HG03175 (cell line): ENCODE measurements around the gene UBAC2.

Source experiments
- ATAC-seq: cut with Tn5 transposase; IDR thresholded peaks from one replicate; pipeline ENCODE4 v1.9.1; 2021; ENCODE audit warnings: mild to moderate bottlenecking, moderate library complexity; ENCODE audit not compliant: unreplicated experiment

Gene UBAC2

DNA sequence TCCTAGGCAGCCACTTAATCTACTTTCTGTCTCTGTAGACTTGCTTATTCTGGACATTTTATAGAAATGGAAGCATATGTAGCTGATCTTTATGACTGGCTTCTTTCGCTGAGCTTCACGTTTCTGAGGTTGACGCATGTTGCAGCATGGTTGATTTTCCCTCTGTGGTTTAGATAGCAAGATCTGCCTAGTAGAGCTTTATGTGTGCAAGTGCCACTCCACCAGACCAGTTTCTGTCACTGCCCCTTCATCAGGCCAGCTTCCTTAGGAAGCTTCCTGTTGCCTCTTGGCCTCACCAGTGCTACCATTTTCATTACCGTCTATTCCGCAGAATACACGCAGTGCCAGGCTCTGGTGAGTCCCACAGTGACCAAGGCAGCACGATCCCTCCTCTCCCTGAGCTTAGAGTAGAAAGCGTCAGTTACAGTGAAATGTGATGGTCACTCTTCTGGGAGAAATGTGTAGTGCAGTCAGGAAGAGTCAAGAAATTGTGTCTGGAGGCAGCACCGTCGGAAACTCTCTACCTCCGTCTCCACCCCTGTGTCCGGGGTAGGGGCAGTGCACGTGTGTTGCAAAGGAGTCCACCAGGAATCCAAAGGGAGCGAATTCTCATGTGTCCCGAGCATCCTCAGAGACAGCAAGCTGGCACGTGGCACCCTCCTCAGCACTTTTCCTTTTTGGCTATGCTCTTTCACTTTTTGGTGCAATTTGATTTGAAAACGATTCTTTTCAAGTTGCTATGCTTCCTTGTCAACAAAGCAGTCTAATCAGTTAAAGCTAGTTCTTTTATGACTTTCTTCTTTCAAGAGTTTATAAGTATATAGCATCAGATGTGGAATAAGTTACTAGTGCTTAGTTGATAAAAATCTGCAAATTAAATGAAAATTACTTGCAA lies 151.9 kb downstream of the UBAC2 start:
- no peak for ATAC-seq

DNA sequence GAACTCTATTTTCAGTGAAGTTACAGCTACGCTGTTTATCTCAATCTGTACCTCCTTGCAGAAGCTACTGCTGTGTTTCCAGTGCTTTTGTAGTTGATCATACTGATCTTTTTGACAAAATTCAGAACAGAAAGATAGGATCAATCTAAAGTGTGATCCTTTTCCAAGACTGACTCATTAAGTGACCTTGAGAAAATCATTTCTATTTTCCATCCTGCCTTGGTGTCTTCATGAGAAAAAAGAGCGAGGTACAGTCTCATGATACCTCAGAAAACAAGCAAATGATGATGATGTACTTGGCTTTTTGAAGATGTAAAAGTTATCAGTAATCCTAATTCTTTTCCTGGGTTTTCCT lies 152.6 kb downstream of the UBAC2 start:
- ATAC-seq, result no peak

DNA sequence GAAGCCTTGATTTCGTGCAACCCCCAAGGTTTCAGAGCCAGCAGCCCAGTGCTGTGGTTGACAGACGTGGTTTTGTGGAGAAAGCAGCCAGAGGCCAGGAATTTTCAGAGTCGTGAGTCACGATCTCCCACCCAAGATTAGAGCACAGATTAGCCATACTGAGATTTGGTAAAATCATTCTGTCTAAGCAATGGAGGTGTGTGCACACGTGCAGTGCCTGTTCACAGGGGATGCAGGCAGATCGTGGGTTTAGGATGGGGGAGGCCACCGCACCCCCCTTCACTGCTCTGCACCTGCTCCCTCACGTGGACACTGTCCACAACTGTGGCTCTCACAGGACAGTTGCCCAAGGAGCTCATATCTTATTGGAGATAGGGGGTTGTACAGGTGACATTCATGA lies 153.2 kb downstream of the UBAC2 start:
- no peak for ATAC-seq

DNA sequence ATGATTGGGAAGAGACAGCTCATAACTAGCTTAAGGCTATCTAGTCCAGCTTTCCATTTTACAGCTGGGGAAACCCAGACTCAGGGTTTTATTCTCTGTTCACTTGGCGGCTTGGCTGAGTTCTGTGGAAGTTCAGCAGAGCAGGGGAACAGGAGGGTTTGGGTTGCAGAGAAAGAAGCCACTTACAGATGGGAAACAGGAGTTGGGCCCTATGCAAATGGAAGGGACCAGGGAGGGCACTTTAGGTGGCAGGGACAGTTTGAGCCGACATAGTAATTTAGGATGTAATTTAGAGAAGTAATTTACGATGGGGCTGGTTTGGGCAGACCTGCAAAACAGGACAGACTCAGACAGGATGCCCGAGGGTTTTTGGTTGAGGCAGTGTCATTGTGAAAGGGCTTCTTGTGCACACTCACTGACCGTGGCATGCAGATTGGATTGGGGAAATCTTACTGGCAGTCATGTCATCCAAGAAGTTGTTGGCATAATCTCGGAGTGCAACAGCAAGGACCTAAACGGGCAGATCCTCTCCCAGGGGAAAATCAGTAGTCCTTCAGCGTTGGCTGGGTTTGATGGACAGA lies 153.8 kb downstream of the UBAC2 start:
- ATAC-seq, result peak; percentile 16

DNA sequence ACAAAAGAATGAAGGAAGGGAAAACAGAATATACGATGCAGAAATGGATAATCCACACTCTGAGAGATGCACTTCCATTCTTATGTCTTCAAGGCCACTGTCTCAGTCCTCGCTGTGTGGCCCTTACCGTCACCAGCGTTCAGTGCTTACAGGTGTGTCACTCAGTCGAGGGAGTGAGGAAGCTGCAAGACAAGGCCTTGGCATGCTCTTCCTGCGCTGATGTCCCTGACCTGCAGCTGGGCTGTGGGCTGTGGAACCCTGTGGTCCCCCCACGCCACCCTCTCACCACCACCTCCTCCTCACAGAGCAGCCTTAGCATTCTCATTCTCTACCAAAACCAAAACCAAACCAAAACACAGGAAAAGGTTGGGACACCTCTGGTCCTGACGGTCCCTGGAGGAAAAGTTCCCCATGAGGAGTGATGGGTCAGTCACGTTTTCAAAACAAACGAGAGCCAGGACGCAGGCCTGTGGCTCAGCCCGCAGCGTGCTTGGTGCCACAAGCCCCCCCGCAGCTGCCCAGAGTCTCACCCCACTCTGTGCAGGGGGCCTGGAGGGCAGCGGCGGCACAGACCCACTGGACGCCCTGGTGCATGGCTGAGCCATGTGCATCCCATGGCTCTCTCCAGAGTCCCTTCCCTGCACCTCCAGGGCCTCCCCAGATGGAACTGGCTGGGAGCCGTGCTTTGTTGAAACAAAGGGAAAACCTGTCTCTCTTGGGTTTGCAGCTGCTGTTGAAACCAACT lies 154.8 kb downstream of the UBAC2 start:
- no peak for ATAC-seq

DNA sequence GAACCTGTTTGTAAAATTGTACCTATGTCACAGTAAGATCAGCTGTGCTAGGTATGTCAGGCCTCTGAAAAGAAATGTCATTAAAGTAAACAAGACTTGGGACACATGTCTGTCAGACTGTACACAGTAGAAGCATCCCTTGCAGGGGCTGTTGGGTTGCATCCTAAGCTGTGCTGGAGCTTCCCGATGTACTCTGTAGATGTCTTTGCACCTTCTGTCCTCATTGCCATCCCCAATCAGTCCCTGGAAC lies 155.3 kb downstream of the UBAC2 start:
- ATAC-seq, result no peak

DNA sequence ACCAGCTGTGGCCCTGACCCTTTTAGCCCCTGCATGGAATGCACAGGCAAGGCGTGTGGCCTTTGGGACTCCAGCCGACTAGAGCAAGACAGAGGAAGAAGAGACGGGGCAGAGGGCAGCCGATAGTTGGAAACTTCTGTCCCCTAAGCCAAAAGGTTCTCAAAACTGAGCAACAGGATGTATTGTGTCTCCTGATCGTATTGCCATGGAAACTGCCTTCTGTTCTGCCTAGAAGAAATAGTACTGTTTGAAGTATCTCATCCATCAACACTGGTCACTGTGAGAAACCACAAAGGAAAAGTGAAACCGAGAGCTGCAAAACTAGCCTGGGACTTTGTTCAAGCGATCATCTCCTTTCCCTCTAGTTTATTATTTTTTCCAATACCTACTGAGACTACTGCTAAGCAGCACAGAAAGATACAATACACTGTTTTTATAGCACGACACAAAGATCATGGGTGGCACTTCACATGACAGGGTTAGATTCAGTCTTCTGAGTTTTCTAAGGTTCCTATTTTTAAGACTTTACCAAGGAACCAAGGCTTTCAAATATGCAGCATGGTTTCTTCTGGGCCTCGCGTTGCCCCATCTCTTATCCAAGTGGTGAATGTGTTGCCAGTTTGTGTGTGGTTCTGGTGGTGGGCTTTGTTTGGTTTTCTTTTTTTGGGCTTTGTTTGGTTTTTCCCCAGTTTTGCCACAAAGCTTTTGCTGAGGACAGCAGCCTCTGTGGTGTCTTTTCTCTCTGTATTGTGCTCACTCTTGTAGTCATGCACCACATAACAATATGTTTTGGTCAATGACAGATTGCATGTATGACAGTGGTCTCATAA lies 155.8 kb downstream of the UBAC2 start:
- peak; percentile 73 for ATAC-seq

DNA sequence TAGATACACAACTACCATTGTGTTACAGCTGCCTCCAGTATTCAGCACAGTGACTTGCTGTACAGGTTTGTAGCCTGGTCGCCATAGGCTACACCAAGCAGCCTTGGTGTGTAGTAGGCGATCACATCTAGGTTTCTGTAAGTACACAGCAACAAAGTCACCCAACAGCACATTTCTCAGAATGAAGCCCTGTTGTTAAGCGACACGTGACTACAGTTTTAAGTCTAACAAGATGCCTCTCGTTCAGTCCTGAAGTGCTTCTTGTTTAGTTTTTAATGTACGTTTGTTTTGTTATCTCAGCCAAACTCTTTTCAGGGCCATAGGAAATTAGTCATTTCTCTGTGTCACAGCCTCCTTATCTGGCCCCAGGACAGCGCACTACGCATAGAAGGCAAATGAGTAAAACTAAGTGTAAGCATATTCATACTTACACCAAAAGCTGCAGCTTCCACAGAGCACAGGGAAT lies 156.5 kb downstream of the UBAC2 start:
- peak; percentile 5 for ATAC-seq

DNA sequence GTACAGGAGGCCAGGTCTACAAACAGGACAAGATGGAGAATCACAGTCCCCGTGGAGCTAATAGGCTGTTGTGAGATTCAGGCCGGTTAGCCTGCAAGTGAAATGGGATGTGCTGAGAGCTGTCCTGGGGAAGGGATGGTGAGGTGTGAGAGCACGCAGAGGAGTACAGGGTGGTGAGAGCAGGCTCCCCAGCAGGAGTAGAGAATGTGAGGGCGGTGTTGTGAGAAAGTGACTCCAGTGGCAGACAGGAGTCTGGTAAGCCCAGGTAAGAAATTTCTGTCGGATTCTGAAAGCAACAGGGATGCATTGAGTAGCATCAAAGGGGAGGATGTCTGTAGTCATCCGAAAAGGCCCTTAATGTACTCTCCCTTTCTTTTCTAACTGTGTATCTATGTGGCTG lies 157.3 kb downstream of the UBAC2 start:
- no peak for ATAC-seq

DNA sequence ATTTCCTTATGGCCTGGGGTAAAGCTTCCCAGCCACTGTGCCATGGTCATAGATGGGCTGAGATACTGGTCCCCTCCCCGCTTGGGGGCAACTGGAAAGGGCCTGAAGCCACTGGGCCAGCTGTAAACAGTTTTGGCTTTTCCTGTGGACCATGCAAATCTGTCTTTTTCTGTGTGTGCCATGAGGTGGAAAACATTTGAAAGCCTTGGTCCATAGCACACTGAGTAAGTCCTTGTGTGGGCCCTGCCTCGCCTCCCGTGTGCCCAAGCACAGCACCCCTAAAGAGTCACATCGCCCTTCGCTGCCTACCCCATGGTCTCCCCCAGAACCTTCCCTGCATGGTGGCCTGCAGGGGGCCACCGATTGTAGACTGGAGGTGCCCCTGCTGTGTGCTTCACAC lies 158.9 kb downstream of the UBAC2 start:
- ATAC-seq, result no peak

DNA sequence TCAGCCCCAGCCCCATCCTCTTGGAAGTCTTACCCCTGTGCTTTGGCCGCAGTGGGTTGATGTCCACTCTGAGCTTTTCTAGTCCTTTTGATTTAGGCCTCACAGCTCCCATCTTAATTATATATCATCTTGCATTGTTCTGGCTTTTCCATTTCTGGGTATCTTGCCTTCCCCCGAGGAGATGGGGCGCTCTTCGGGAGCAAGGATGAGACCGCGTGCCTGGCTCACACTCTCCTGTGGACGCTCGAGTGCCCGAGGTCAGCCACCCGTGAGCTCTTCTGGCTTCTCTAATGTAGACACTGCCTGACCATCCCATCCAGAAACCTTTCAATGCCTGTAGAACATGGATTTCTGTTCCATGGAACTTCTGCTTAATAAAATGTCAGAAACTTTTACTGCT lies 160.0 kb downstream of the UBAC2 start:
- no peak for ATAC-seq

DNA sequence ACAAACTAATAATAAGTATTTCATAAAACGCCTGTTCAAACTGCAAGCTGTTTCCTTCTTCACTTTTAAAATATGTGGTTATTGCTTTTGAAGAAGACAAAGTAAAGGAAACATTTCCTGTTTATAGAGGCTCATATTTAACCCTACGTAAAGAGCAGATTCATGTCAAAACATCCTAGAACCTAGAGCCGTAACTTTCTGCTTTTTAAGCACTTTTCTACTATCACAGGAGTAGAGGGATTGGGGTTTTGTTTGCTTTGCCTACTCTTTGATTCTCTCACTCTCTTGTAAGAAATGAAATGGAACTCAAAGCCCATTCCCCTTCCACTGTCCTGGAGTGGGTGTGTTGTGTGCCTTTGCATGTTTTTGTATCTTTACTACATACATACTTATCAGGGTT lies 160.5 kb downstream of the UBAC2 start:
- ATAC-seq, result no peak

DNA sequence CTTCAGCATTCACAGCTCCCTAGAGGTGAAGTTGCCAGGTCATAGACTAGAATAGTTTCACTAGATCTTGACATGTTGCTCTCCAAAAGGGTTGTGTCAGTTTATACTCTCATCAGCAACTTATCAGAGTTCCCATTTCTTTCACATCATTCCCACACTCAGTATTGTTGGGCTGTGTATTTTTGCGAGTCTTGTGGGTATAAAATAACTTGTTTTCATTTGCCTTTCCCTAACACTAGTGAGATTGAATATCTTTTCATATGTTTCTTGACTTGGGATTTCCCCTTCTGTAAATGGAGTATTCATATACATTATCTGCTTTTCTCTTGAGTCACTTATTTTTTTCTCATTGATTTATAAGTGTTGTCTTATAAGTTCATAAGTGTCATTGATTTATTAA lies 161.7 kb downstream of the UBAC2 start:
- ATAC-seq, result no peak

DNA sequence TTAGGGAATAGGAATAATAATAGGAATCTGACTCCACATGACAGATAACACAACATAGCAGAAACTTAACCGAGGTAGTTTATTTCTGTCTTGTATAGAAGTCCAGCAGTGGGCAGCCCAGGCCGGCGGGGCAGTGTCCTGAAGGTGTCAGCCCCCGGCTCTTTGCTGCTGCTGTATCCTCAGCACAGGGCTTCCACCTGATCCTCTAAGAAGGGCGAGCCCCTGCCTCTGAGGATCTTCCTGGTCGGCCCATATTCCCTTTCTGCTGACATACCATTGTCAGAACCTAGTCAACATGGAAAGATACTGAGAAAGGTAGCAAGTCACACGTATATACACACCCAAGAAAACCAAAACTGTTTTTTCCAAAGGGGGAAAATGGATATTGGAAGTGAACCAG lies 162.7 kb downstream of the UBAC2 start:
- no peak for ATAC-seq

DNA sequence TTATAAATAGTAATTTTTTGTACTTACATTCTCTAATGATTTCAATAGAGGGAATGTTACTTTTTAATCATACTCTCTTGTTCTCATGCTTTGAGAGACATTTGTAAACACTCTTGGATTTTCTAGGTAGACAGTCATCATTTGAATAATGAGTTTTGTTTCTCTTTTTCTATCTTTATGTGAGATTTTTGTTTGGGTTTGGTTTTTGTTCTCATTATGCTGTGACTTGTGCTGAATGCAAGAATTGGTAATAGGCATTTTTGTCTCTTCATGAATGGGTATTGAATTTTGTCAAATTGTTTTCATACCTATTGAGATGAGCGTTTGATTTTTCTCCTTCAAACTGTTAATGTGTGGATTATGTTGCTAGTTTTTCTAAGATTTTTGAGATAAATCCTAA lies 163.3 kb downstream of the UBAC2 start:
- no peak for ATAC-seq

DNA sequence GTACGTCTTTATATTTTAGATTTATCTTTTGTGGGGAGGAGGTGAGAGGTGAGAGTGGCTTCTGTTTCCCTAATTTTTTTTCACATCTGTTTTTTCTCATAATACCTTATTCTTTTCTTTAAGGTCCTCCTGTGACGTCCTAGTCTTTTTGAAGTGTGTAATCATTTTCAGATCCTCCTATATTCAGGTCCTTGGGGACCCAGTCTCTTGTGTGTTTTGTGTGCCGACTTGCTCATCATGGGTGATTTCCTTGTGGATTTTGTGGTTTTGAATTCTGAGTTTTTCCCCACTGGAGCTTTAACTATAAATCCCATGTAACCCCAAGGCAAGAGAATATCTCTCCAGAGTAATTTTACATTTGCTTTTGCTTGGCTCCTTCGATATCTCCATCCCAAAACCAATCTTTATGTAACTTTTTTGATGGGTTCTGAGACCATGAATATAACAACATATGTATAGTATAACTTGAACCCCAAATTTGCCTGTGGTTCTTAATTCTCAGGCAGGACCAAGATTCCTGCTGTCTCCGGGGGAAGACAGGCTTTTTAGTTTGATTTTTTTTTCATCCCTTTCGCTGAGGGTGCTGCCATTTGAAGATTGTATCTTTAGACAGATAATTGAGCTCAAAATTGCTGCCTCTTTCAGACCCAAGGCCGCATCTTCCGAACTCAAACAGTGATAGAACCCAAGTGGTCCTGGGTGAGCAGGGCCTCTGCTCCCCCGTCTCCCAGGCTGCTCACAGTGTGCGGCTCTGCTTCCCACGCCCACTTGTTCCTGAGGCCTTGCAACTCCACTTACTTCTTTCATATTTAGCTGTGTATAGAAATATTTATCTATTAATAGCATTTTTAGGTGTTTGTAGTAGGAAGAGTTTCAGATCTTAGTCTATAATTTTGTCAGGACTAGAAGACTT lies 165.7 kb downstream of the UBAC2 start:
- ATAC-seq, result peak; percentile 50

DNA sequence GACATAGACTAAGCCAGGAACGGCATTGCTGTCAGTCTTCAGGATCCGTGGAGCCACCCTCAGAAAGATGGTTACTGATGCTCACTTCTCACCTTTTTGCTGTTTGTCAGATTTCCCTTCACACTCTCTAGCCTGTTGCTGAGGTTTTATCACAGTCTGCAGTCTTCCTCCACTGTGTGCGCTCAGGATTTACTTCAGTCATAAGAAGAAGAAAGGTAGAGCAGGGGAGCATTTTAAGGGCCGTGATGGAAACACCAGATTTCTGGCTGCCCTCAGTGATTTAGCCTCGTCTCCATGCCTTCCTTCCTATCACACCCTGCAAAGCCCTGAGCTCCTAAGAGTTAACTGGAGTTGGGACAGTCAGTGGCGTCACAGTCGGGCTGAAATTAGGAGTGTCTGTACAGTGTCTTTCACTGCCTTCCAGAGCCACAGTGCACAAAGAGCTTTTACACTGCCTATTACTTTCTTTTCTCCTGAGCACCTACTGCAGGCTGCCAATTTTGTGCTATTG lies 166.5 kb downstream of the UBAC2 start:
- no peak for ATAC-seq

DNA sequence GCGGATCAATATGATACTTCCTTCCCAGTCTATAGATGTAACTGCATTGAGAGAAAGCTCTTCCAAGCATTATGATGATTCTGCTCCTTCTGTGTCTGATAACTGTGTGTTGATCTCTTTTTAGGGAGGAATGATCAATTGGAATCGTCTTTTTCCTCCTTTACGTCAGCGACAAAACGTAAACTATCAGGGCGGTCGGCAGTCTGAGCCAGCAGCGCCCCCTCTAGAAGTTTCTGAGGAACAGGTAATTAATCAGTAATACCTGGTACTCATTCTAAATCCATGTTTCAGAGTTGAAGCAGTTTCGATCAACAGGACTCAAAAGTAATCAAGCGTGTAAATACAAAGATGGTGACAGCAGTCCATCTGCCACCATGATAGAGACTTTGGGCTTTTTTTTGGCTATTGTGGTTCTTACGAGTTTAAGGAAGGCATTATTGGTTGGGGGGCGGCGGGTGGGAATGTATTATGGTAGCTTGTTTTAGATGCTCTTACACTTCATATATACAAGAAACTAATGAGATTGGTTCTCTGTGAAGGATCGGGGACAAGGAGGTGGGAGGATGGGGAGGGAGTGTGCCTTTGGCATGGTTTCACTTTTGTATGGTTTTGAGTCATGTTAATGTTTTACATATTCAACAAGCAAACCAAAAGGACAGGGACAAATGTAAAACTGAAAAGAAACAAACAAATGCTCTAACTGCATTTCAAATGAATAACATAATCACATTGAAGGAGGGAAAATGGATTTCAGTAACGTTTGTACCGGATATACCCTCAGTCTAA lies 167.2 kb downstream of the UBAC2 start:
- peak; percentile 55 for ATAC-seq
